CD4-positive, alpha-beta T cell (primary cell): ENCODE data around the gene EGF. TPM values are rescaled to one million over a fixed set of nuclear protein-coding genes. Genes with fewer than 3 reads are reported as not detected.

ENCODE experiments used
- ATAC-seq: fragments of 200-7000 bp; cut with Tn5 transposase; one replicate; pipeline ENCODE4 v1.10.0; 2022; ENCODE audit warnings: mild to moderate bottlenecking; ENCODE audit not compliant: poor library complexity
- CTCF ChIA-PET: fragments of 350-600 bp; sonication (Branson Sonifier 250); formaldehyde crosslinking; loops from one replicate; lab custom pipeline; 2021; ENCODE audit warnings: antibody characterized with exemption, inconsistent platforms; lab: Charles Lee
- POLR2A ChIA-PET: fragments of 350-600 bp; sonication (Branson Sonifier 250); formaldehyde crosslinking; loops from one replicate; lab custom pipeline; 2021; ENCODE audit warnings: antibody characterized with exemption, inconsistent platforms; lab: Charles Lee
- DNase-seq, 14 experiments: peaks; one replicate each; pipeline ENCODE4 v3.0.0-alpha.2; 2013 to 2020; ENCODE audit warnings: mixed read lengths in 2 of 14
- H3K27ac ChIP-seq, 2 donors: one replicate each; pipeline versions ENCODE4 v1.5.1 to v1.7.0; 2013; ENCODE audit warnings: low read length in 2 of 2, low read depth in 1 of 2, mild to moderate bottlenecking in 1 of 2
- H3K27me3 ChIP-seq, 2 experiments: 1 replicate in 1 of 2; 2 replicates in 1 of 2; pipeline versions ENCODE4 v1.6.1 to v1.7.0; 2013; ENCODE audit warnings: low read length in 2 of 2, control low read depth in 1 of 2, mild to moderate bottlenecking in 1 of 2, moderate library complexity in 1 of 2; ENCODE audit not compliant: insufficient read depth in 2 of 2, control insufficient read depth in 1 of 2
- H3K36me3 ChIP-seq: one replicate; pipeline ENCODE4 v1.6.1; 2013; ENCODE audit warnings: low read length, control low read depth; ENCODE audit not compliant: insufficient read depth
- H3K4me1 ChIP-seq: one replicate; pipeline ENCODE4 v1.6.1; 2013; ENCODE audit warnings: low read length, control low read depth; ENCODE audit not compliant: insufficient read depth
- H3K4me3 ChIP-seq: one replicate; pipeline ENCODE4 v1.5.1; 2013; ENCODE audit warnings: mild to moderate bottlenecking, low read length, moderate library complexity
- H3K9me3 ChIP-seq, 2 experiments: 1 replicate in 1 of 2; 2 replicates in 1 of 2; pipeline versions ENCODE4 v1.6.1 to v1.7.0; 2013; ENCODE audit warnings: low read length in 2 of 2, mild to moderate bottlenecking in 2 of 2, control low read depth in 1 of 2, moderate library complexity in 1 of 2; ENCODE audit not compliant: control insufficient read depth in 1 of 2, insufficient read depth in 1 of 2
- H3K27ac Mint-ChIP-seq: one replicate; pipeline ENCODE4 v1.8.0; 2020; ENCODE audit warnings: mixed read lengths
- H3K27me3 Mint-ChIP-seq: one replicate; pipeline ENCODE4 v1.8.0; 2021; ENCODE audit warnings: mixed read lengths
- H3K36me3 Mint-ChIP-seq: one replicate; pipeline ENCODE4 v1.8.0; 2021; ENCODE audit warnings: low read depth, mixed read lengths
- H3K4me1 Mint-ChIP-seq: one replicate; pipeline ENCODE4 v1.8.0; 2021; ENCODE audit warnings: low read depth, mixed read lengths
- H3K4me3 Mint-ChIP-seq: one replicate; pipeline ENCODE4 v1.8.0; 2020; ENCODE audit warnings: mild to moderate bottlenecking, mixed read lengths
- H3K9me3 Mint-ChIP-seq: one replicate; pipeline ENCODE4 v1.8.0; 2020; ENCODE audit warnings: mixed read lengths
- intact Hi-C, 2 experiments: fragments of 100-400 bp; cut with DNase I in 1 of 2; cut with micrococcal nuclease in 1 of 2; formaldehyde crosslinking; loops; one replicate each; pipeline versions ENCODE4 v1.15.1 to v1.9.0; 2023 to 2025; cut with DNase I, micrococcal nuclease
- total RNA-seq, 174 experiments: library from RNA in 2 of 174; stranded (reverse) in 2 of 174; gene quantifications; one replicate each; pipeline ENCODE4 v1.2.3 and lab custom pipeline; 2021 to 2026
- TF ChIP-seq, protein P1 (sequence below): fragments of 200-600 bp; IDR thresholded peaks from one replicate; pipeline ENCODE4 v1.8.0; 2022; ENCODE audit warnings: antibody characterized with exemption, mild to moderate bottlenecking

EGF gene
- total RNA-seq, 2 experiments from 2014 or later = not detected

DNA sequence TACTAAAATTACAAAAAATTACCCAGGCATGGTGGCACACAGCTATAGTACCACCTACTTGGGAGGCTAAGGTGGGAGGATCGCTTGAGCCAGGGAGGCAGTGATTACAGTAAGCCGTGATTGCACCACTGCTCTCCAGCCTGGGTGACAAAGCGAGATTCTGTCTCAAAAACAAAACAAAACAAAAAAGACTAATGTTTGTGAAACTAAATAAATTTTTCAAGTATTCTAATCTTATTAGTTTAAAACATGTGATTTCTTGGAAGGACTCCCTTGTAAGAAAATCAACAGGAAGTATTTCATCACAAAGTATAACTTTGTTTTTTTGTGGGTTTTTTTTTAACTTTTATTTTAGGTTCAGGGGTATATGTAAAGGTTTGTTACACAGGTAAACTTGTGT, 89.6 kb downstream of the EGF start:
- H3K9me3 ChIP-seq = no peaks in the 10 kb centered on the region
- POLR2A ChIA-PET = no interaction called here
- H3K4me1 ChIP-seq = no peaks in the 10 kb centered on the region
- CTCF ChIA-PET = interaction anchor here (1.2 kb wide), 1 partner anchor 516 kb away, joined by 4 read pairs; no protein-coding TSS in a partner anchor
- no peak for DNase-seq
- peaks cover 9% of the 10 kb centered on the region for H3K27me3 Mint-ChIP-seq
- no peaks in the 10 kb centered on the region for H3K4me1 Mint-ChIP-seq
- no peak overlapping the region for H3K4me3 Mint-ChIP-seq
- H3K27ac Mint-ChIP-seq = no peak overlapping the region
- H3K36me3 Mint-ChIP-seq = no peaks in the 10 kb centered on the region
- no peaks in the 10 kb centered on the region for H3K36me3 ChIP-seq
- TF ChIP-seq, protein P1, sequence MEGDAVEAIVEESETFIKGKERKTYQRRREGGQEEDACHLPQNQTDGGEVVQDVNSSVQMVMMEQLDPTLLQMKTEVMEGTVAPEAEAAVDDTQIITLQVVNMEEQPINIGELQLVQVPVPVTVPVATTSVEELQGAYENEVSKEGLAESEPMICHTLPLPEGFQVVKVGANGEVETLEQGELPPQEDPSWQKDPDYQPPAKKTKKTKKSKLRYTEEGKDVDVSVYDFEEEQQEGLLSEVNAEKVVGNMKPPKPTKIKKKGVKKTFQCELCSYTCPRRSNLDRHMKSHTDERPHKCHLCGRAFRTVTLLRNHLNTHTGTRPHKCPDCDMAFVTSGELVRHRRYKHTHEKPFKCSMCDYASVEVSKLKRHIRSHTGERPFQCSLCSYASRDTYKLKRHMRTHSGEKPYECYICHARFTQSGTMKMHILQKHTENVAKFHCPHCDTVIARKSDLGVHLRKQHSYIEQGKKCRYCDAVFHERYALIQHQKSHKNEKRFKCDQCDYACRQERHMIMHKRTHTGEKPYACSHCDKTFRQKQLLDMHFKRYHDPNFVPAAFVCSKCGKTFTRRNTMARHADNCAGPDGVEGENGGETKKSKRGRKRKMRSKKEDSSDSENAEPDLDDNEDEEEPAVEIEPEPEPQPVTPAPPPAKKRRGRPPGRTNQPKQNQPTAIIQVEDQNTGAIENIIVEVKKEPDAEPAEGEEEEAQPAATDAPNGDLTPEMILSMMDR = no peak
- H3K27me3 ChIP-seq = no peaks in the 10 kb centered on the region
- intact Hi-C loops = loop anchor here in 1 of 2 experiments (10.0 kb wide), 1 partner anchor 1282 kb away; no protein-coding TSS in a partner anchor
- H3K9me3 Mint-ChIP-seq = no peaks in the 10 kb centered on the region
- no peak overlapping the region for H3K4me3 ChIP-seq
- no peak for ATAC-seq
- H3K27ac ChIP-seq = no peak overlapping the region

DNA sequence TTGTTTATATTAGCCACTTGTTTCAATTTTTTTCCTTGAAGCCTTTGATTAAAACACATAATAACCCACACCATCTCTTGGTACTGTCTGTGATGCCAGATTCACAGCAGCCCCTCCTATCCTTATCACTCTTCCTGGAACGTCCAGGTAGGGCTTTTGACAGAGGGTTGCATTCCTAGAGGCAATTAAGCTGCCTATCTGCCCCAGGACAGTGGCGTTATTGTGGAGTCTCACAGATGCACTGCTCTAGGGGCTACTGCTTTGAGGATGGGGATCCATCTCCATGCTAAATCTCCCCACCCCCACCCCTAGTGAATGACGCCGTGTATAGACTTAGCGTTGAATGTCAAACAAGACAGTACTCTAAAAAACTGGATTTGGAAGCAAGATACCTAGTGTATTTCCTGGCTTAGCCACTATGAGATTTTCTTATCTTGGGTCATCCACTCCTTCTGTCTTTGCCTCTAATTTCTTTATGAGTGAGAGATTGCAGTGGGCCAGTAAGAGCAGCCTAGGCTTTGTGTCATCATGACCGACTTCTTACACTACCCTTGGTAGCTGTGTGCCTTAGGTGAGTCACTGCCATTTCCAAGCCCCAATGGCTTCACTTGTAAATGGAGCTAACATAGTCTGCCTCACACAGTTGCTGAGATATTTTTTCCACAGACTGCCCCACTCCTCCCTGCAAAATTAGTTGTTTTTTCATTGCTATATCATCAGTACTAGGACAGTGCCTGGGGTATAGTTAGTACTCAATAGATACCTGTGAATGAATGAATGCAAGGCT, 90.9 kb downstream of the EGF start:
- DNase-seq = no peak
- Mint-ChIP-seq H3K27ac (no peak overlapping the region), H3K4me1 (no peaks in the 10 kb centered on the region), H3K4me3 (no peak overlapping the region), H3K36me3 (no peaks in the 10 kb centered on the region), H3K9me3 (no peaks in the 10 kb centered on the region), H3K27me3 (peaks cover 7% of the 10 kb centered on the region)
- H3K27me3 ChIP-seq = no peaks in the 10 kb centered on the region
- H3K4me3 ChIP-seq = no peak overlapping the region
- TF ChIP-seq, protein P1 = no peak
- ChIA-PET POLR2A (no interaction called here), CTCF (interaction anchor here (1.6 kb wide), 1 partner anchor 512 kb away, joined by 4 read pairs; no protein-coding TSS in a partner anchor)
- no peaks in the 10 kb centered on the region for H3K9me3 ChIP-seq
- intact Hi-C loops = loop anchor here in 1 of 2 experiments (10.0 kb wide), 1 partner anchor 1281 kb away; no protein-coding TSS in a partner anchor
- H3K27ac ChIP-seq = no peak overlapping the region
- no peaks in the 10 kb centered on the region for H3K36me3 ChIP-seq
- no peak for ATAC-seq
- H3K4me1 ChIP-seq = no peaks in the 10 kb centered on the region

DNA sequence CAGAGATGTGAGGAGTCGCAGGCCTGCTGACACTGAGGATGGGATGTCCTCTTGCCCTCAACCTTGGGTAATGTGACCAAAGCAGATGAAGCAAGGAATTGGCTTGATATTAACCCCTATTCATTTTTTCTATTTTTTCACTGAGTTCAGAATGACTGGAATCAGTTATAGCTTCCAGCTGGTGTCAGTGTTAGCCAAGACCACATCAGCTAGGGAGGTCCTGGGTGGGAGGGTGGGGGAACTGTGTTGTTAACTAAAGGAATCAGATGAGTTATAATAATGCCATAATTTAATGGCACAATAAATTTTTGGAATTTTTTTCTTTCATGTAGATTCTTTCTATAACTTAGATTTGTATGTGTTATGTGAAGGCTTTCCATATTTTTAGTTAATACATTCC, 91.9 kb downstream of the EGF start:
- Mint-ChIP-seq H3K27ac (no peak overlapping the region), H3K9me3 (no peaks in the 10 kb centered on the region), H3K4me3 (no peak overlapping the region), H3K27me3 (no peaks in the 10 kb centered on the region), H3K36me3 (no peaks in the 10 kb centered on the region), H3K4me1 (no peaks in the 10 kb centered on the region)
- TF ChIP-seq, protein P1 = no peak
- intact Hi-C loops = loop anchor here in 1 of 2 experiments (10.0 kb wide), 1 partner anchor 1280 kb away; no protein-coding TSS in a partner anchor
- ATAC-seq (no peak), DNase-seq (no peak)
- no peaks in the 10 kb centered on the region for H3K4me1 ChIP-seq
- no peaks in the 10 kb centered on the region for H3K36me3 ChIP-seq
- no peak overlapping the region for H3K27ac ChIP-seq
- no peak overlapping the region for H3K4me3 ChIP-seq
- H3K9me3 ChIP-seq = no peaks in the 10 kb centered on the region
- CTCF ChIA-PET = interaction anchor here (0.7 to 2.0 kb wide), 3 partner anchors 511 to 520 kb away, joined by 4 to 10 read pairs (median 5); no protein-coding TSS in a partner anchor
- H3K27me3 ChIP-seq = no peaks in the 10 kb centered on the region
- POLR2A ChIA-PET = no interaction called here
